HG03432 (cell line): Measurements from ENCODE around the gene CCDC142.

Experiments
- ATAC-seq: cut with Tn5 transposase; IDR thresholded peaks from one replicate; pipeline ENCODE4 v1.9.1; 2021; ENCODE audit warnings: mild to moderate bottlenecking, moderate library complexity; ENCODE audit not compliant: unreplicated experiment

Gene CCDC142, protein sequence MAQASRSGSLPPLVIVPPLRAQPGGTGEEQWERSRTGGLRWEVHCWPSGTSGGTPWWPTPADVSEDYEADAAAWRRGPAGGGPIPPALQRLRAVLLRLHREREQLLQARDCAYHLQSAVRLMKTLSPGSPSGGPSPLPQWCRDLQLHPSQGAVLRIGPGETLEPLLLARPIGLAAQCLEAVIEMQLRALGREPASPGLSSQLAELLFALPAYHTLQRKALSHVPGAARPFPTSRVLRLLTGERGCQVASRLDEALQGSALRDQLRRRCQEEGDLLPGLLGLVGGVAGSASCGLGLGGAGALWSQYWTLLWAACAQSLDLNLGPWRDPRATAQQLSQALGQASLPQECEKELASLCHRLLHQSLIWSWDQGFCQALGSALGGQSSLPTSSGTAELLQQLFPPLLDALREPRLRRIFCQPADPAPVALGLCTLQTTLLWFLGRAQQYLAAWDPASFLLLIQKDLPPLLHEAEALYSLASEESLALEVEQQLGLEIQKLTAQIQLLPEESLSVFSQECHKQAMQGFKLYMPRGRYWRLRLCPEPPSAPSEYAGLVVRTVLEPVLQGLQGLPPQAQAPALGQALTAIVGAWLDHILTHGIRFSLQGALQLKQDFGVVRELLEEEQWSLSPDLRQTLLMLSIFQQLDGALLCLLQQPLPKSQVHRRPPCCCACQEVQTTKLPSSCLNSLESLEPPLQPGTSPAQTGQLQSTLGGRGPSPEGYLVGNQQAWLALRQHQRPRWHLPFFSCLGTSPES

GRCh38 chr2:74482801-74483674 is at the start of gene CCDC142, which contains the start of gene TTC31:
Gene CCDC142, minus strand, starts transcription at chr2:74482998. Its CDS starts 161 bp downstream, at chr2:74482837.
Gene TTC31, plus strand, starts transcription at chr2:74483081. Its CDS starts 15 bp downstream, at chr2:74483096.
- peak; percentile 93 for ATAC-seq

GRCh38 chr2:74532222-74532621 is 49.4 kb upstream of the CCDC142 start:
- ATAC-seq, result no peak

- no peak for ATAC-seq
These were observed 48.9 kb upstream of the CCDC142 start for GRCh38 chr2:74531666-74532065.

- peak; percentile 29 for ATAC-seq
These were observed 47.7 kb upstream of the CCDC142 start for GRCh38 chr2:74530239-74531187.

DNA sequence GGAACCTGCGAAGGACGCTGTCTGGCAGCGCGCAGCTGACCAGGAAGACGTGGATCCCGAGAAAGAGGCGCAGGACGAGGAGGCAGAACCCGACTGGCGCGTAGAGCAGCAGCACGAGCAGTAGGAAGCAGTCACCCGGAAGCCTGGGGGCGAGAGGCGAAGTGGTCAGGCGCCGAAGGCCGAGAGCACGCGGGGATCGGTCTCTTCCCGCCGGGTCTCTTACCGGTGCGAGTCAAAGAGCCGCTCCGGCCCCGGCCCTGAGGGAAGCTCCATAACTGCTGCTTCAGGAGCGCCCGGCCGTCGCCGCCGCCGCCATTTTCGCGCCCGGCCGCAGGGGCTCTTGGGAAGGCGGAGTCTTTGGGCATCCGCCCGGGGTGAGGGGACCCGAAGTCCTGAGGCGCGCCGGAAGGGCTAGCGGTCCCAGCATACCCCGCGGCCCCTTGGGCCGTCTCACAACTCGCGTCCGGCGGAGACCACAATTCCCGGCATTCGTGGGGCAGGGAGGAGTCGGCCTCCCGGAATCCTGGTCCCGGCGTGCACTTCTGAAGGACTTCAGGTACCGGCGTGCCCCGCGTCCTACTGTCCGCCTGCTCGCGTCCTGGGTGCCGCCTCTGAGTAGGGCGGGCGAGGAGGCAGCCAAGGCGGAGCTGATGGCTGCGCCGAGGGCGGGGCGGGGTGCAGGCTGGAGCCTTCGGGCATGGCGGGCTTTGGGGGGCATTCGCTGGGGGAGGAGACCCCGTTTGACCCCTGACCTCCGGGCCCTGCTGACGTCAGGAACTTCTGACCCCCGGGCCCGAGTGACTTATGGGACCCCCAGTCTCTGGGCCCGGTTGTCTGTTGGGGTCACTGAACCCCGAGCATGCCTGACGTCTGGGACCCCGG is 46.8 kb upstream of the CCDC142 start, which contains the start of the genes AUP1 and HTRA2:
Gene AUP1, minus strand, starts transcription at position 350 of the 882 bp plus-strand sequence. Its CDS starts 77 bp downstream, at position 273.
Gene HTRA2, plus strand, starts transcription at position 577 of the 882 bp plus-strand sequence. Its CDS starts 74 bp downstream, at position 651.
- ATAC-seq, result peak; percentile 84

- peak; percentile 6 for ATAC-seq
These were observed 46.0 kb upstream of the CCDC142 start for GRCh38 chr2:74528600-74529356.

DNA sequence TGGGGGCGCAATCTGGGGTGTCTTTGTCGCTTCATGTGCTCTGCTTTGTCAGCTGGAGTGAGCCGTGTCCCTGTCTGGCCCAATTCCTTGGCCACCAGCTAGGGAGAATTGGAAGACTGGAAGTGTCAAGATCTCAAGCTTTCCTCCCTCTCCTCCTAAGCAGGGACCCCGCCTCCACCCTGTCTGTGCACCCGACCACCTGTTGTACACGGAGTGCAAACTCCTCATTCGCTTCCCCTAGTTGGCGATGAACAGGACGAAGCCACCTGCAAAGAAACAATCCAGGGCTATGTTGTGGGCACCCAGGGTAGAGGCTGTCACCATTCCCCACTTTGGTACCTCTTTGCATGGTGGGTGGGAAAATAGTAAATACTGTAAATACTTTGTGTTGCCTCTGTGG is 44.9 kb upstream of the CCDC142 start:
- ATAC-seq, result no peak

DNA sequence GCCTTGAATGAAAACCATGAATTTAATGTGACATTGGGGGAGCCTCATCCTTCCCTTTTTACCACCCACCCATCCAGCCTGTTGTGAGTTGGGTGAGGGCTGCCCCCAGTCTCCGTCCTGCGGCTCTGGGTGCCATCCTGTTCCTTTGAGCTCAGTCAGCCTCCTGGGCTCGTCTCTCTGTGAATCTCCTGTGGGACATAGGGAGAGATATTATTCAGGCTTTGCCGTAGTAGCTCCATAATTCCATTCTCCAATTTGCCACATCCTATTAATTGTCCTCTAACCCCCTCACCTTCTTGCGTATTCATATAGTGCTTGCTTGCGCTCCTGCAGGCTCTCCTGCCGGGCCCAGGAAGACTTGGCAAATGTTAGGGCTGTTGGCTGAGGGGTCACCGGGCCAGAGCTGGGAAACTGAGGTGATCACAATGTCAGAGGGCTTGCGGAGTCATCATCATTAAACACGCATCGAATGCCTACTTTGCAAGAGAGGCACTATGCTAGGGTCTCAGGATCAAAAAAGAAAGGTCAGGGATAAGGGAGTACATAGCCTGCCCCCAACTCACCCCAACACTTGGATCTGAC is 43.9 kb upstream of the CCDC142 start:
- no peak for ATAC-seq

DNA sequence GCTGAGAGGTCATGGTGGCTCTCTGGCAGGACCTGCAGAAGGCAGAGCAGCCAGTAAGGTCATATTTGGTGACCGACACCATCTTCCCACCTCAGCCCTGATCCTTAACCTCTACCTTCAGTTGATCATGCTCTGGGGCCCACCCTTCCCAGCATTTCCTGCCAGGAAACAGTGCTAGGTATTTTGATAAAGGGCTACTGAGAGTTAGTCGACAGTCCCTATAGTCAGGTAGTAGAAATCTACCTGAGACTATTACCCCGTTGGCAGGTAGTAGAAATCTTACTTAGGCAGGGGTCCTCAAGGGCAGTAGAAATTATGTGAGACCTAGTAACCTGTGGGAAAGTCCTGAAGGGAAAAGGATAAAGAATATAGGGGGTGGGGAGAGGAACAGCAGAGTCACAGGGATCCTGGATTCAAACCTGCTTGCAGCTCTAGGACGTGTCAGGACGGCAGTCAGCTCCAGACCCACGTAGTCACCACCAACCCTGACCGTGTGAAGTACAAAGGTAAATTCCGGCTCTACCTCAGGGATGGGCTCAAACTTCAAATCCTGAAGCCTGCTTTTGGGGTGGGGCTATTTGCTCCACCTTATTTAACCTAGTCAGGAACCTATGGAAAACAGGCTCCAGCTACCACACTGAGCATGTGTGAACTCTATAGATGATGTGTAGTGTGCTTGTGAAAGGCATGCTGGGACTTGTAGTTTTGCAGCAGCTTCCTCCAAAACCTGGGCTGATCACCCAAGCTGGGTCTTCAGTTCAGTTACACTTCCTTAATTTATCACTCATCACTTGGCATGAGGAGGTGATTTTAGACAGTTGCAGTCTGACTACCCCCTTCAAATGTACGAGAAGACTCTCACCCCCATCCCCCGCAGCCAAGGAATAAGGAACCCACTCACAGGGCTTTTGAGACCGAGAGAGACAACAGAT is 43.2 kb upstream of the CCDC142 start, which contains the start of gene DQX1:
Gene DQX1, minus strand, starts transcription at position 515 of the 932 bp plus-strand sequence. Its CDS starts 502 bp downstream, at position 13.
- ATAC-seq, result no peak

GRCh38 chr2:74524955-74525716 is 42.3 kb upstream of the CCDC142 start:
- ATAC-seq, result no peak

DNA sequence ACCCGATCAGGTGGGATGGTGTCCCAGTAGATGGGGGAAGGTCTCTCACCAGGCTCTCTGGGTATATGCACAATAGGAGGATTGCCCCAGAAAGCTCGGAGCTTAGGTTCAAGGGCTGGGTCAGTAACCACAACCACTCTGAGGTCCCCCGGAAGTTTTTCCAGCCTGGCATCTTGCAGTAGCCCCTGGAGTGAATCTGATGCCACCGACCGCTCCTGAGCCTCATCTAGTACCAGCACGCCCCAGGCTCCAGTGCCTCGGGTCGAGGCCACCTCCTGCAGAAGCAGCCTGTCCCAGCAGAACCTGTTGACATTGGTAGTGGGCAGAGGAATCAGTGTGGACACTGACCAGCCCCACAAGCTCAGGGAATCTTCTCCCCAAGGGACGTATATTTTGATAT is 41.2 kb upstream of the CCDC142 start:
- ATAC-seq, result no peak

GRCh38 chr2:74522516-74522915 is 39.7 kb upstream of the CCDC142 start:
- ATAC-seq, result no peak

DNA sequence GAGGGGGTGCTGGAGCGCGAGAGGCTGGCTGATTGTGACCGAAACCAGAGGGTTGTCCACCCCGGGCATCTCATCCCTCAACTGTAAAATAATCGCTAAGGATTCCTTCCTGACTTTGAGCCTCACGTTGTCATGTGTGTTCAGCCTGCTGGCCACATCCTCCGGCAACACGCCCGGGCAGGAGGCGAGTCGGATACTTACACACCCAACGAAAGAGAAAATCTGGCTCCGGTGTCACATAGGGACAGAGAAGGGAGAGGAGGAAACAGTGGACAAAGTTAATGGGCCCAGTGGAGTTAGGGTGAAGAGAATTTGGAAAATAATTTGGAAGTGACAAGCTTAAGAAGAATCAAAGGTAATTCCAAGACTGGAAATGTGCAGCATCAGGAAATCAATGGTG is 33.9 kb upstream of the CCDC142 start:
- no peak for ATAC-seq

DNA sequence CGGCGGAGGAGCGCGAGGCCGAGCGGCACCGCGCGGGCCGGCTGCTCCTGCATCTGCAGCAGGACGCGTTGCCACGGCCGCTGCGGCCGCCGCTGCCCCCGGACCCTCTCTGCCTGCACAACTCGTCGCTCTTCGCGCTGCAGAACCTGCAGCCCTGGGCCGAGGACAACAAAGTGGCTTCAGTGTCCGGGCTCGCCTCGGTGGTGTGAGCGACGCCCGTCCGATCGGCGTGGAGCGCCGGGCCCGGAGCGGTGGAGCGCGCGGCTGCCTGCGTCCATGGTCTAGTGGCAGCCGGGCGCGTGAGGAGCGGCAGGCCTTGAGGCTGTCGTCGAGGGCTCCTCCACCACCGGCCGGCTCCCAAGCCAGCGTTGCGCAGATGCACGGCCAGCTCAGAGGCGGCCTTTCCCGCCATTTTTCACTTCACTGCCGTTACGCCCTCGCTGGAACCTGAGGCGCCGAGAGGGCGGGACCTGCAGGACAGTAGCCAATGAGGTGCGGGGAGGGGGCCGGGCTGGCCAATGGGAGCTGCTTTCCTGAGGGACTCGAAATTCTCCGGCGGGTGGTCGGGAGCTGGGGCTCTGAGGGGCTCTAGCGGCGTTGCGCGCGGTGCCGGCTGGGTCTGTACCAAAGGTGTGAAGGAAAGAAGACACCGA is 33.3 kb upstream of the CCDC142 start:
- ATAC-seq, result peak; percentile 76
